Activated gamma-delta T cell treated with Interleukin-2 at 50 U/mL for 16 hours (primary cell): Measurements from ENCODE around the gene DHCR7.
A peak's percentile ranks its signal among the peaks of the same experiment; 100 is the strongest.

ENCODE experiments used
- DNase-seq: peaks from one replicate; pipeline ENCODE4 v3.0.0-alpha.2; 2020

Gene DHCR7

GRCh38 chr11:71448257-71449171 lies at the start of gene DHCR7:
TSS of gene DHCR7 (minus strand) at chr11:71448393. CDS start at chr11:71444952, 3,441 bp downstream.
- DNase-seq, result peak; percentile 92

- DNase-seq, result no peak
These were observed 48.2 kb upstream of the DHCR7 start for GRCh38 chr11:71496421-71496820.

- no peak for DNase-seq
These were observed 47.4 kb upstream of the DHCR7 start for GRCh38 chr11:71495286-71496230.

GRCh38 chr11:71491940-71492339 lies 43.7 kb upstream of the DHCR7 start:
- no peak for DNase-seq

GRCh38 chr11:71491531-71491930 lies 43.3 kb upstream of the DHCR7 start:
- no peak for DNase-seq

GRCh38 chr11:71490731-71491390 lies 42.7 kb upstream of the DHCR7 start:
- no peak for DNase-seq

GRCh38 chr11:71490044-71490730 lies 42.0 kb upstream of the DHCR7 start:
- DNase-seq, result no peak

- DNase-seq, result no peak
These were observed 41.3 kb upstream of the DHCR7 start for GRCh38 chr11:71489311-71490043.

- no peak for DNase-seq
These were observed 40.6 kb upstream of the DHCR7 start for GRCh38 chr11:71488681-71489270.

- no peak for DNase-seq
These were observed 38.1 kb upstream of the DHCR7 start for GRCh38 chr11:71486320-71486719.

- no peak for DNase-seq
These were observed 37.3 kb upstream of the DHCR7 start for GRCh38 chr11:71485466-71485865.

- DNase-seq, result no peak
These were observed 36.8 kb upstream of the DHCR7 start for GRCh38 chr11:71485063-71485399.

- no peak for DNase-seq
These were observed 36.3 kb upstream of the DHCR7 start for GRCh38 chr11:71484248-71485062.

- DNase-seq, result no peak
These were observed 35.5 kb upstream of the DHCR7 start for GRCh38 chr11:71483692-71484091.

GRCh38 chr11:71482746-71483364 lies 34.7 kb upstream of the DHCR7 start:
- no peak for DNase-seq

- DNase-seq, result no peak
These were observed 34.0 kb upstream of the DHCR7 start for GRCh38 chr11:71482216-71482615.

GRCh38 chr11:71481101-71481960 lies 33.1 kb upstream of the DHCR7 start:
- DNase-seq, result no peak

- no peak for DNase-seq
These were observed 30.3 kb upstream of the DHCR7 start for GRCh38 chr11:71478528-71478840.
